Peyer's patch (tissue), 4 donors: ENCODE measurements around the gene GPC6.

Source experiments
- POLR2A ChIP-seq, 2 donors: fragments of 450-650 bp; IDR thresholded peaks; one replicate each; pipeline ENCODE4 v1.5.1; 2017; ENCODE audit warnings: antibody characterized with exemption in 2 of 2, mild to moderate bottlenecking in 2 of 2, moderate library complexity in 2 of 2
- TF ChIP-seq, protein P1 (sequence below), 6 experiments: fragments of 450-650 bp in 4 of 6; fragments of 200-600 bp in 2 of 6; sonication (generic) in 1 of 6; IDR thresholded peaks; one replicate each; pipeline ENCODE4 v1.5.1; 2017 to 2019; ENCODE audit warnings: antibody characterized with exemption in 6 of 6, mild to moderate bottlenecking in 3 of 6, moderate library complexity in 1 of 6

DNA sequence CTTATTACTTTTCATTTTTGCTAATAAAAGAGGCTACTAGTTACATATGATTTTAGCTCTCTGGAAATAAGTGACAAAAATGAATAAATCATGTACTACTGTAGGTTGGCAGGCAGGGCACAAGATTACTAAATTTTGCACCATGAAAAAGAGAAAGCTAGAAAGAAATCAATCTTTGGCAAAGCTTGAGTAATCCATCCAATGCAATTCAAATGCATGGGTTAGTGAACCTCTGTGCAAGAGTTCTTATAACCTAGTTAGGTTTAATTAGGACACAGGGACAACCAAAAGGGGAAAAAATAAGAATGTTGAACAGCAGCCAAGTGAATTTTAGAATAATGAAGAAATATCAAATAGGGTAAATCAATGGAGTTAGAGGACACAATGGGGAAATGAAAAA is 947.4 kb downstream of the GPC6 start:
- no peak for TF ChIP-seq POLR2A (IDR thresholded peaks at IDR 0.05)
- TF ChIP-seq, protein P1, sequence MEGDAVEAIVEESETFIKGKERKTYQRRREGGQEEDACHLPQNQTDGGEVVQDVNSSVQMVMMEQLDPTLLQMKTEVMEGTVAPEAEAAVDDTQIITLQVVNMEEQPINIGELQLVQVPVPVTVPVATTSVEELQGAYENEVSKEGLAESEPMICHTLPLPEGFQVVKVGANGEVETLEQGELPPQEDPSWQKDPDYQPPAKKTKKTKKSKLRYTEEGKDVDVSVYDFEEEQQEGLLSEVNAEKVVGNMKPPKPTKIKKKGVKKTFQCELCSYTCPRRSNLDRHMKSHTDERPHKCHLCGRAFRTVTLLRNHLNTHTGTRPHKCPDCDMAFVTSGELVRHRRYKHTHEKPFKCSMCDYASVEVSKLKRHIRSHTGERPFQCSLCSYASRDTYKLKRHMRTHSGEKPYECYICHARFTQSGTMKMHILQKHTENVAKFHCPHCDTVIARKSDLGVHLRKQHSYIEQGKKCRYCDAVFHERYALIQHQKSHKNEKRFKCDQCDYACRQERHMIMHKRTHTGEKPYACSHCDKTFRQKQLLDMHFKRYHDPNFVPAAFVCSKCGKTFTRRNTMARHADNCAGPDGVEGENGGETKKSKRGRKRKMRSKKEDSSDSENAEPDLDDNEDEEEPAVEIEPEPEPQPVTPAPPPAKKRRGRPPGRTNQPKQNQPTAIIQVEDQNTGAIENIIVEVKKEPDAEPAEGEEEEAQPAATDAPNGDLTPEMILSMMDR (IDR thresholded peaks at IDR 0.05), result no peak
